GM12878 (cell line): Measurements from ENCODE around the gene SCNN1A. TPM values are rescaled to one million over a fixed set of nuclear protein-coding genes. Genes with fewer than 3 reads are reported as not detected.

ENCODE experiments used
- ATAC-seq: fragments of 200-7000 bp; cut with Tn5 transposase; 3 replicates; pipeline ENCODE4 v1.9.1; 2020; ENCODE audit warnings: mild to moderate bottlenecking, moderate library complexity
- BruUV-seq: library from RNA; stranded (reverse); fragments of 400-500 nt; replicated peaks from 2 replicates; lab custom pipeline; 2021; lab: Mats Ljungman, UMichigan
- CTCF ChIA-PET: fragments of 300-600 bp; sonication (Branson Sonifier 250); formaldehyde crosslinking; extraction: SDS; loops from one replicate; lab custom pipeline; 2021; ENCODE audit warnings: inconsistent platforms; lab: Yijun Ruan, JAX
- POLR2A ChIA-PET: fragments of 350-600 bp; formaldehyde crosslinking; extraction: SDS; loops from one replicate; lab custom pipeline; 2021; ENCODE audit warnings: inconsistent platforms; lab: Charles Lee
- RAD21 ChIA-PET: fragments of 300-600 bp; sonication (Branson Sonifier 250); formaldehyde crosslinking; loops from one replicate; lab custom pipeline; 2023; ENCODE audit warnings: antibody characterized with exemption; ENCODE audit not compliant: unreplicated experiment; lab: Charles Lee
- SMC1A ChIA-PET: fragments of 300-600 bp; sonication (Branson Sonifier 250); formaldehyde crosslinking; loops from one replicate; lab custom pipeline; 2023; ENCODE audit not compliant: unreplicated experiment, uncharacterized antibody; lab: Charles Lee
- DNase-seq: peaks from one replicate; pipeline ENCODE4 v3.0.0-alpha.2; 2011; ENCODE audit warnings: low read depth, low spot score
- FAIRE-seq: peaks from 3 replicates; lab custom pipeline; 2011; peaks lifted over from hg19 to GRCh38; lab: Jason Lieb, UNC
- H2AFZ ChIP-seq: 2 replicates; pipeline ENCODE4 v1.6.0; 2011; ENCODE audit warnings: low read depth, low read length, control low read depth; ENCODE audit not compliant: control insufficient read depth
- H3K27ac ChIP-seq: 2 replicates; pipeline ENCODE4 v1.5.1; 2011; ENCODE audit warnings: control low read depth; ENCODE audit not compliant: control insufficient read depth, insufficient read depth
- H3K27me3 ChIP-seq, 2 experiments: replicated peaks in 1 of 2; 2 replicates each; pipeline versions ENCODE4 v1.6.0 to v1.6.1; 2011; ENCODE audit warnings: low read length in 1 of 2; ENCODE audit not compliant: control insufficient read depth in 2 of 2, insufficient read depth in 2 of 2
- H3K36me3 ChIP-seq, 2 experiments: 2 replicates each; pipeline ENCODE4 v1.5.1; 2011; ENCODE audit warnings: low read length in 1 of 2; ENCODE audit not compliant: control insufficient read depth in 2 of 2, insufficient read depth in 2 of 2
- H3K4me1 ChIP-seq: 2 replicates; pipeline ENCODE4 v1.6.1; 2011; ENCODE audit warnings: mild to moderate bottlenecking, low read length, moderate library complexity, mixed read lengths; ENCODE audit not compliant: control insufficient read depth, insufficient read depth
- H3K4me2 ChIP-seq: 2 replicates; pipeline ENCODE4 v1.6.0; 2011; ENCODE audit warnings: control low read depth; ENCODE audit not compliant: control insufficient read depth, insufficient read depth
- H3K4me3 ChIP-seq: fragments of 200-600 bp; sonication (generic); 2 replicates; pipeline ENCODE4 v1.5.1; 2016
- H3K79me2 ChIP-seq: 2 replicates; pipeline ENCODE4 v1.6.0; 2011; ENCODE audit warnings: low read length; ENCODE audit not compliant: control insufficient read depth, insufficient read depth
- H3K9ac ChIP-seq: 2 replicates; pipeline ENCODE4 v1.8.0; 2011; ENCODE audit warnings: low read length, control low read depth, mixed read lengths; ENCODE audit not compliant: control insufficient read depth, insufficient read depth
- H3K9me3 ChIP-seq: replicated peaks from 3 replicates; pipeline ENCODE4 v1.5.1; 2011; ENCODE audit warnings: mild to moderate bottlenecking, low read length; ENCODE audit not compliant: control insufficient read depth, insufficient read depth
- H4K20me1 ChIP-seq: 2 replicates; pipeline ENCODE4 v1.6.0; 2011; ENCODE audit not compliant: control insufficient read depth, insufficient read depth
- ATF2 ChIP-seq: IDR thresholded peaks from 2 replicates; pipeline ENCODE4 v1.6.1; 2012; ENCODE audit warnings: low read length, inconsistent platforms
- CBX3 ChIP-seq: fragments of 200-600 bp; sonication (generic); IDR thresholded peaks from 2 replicates; pipeline ENCODE4 v1.6.1; 2016; ENCODE audit warnings: low read depth, borderline replicate concordance
- FOXM1 ChIP-seq: IDR thresholded peaks from 2 replicates; pipeline ENCODE4 v1.6.1; 2012; ENCODE audit warnings: low read depth, mild to moderate bottlenecking, inconsistent platforms, low read length, moderate library complexity
- MAX ChIP-seq: IDR thresholded peaks from 2 replicates; pipeline ENCODE4 v1.6.1; 2012; ENCODE audit warnings: low read depth, low read length, improper control_type of control experiment
- NFYB ChIP-seq: IDR thresholded peaks from 2 replicates; pipeline ENCODE4 v1.6.1; 2011; ENCODE audit warnings: low read depth, mild to moderate bottlenecking, low read length, improper control_type of control experiment, moderate library complexity; ENCODE audit not compliant: insufficient read depth
- SKIL ChIP-seq: fragments of 450-650 bp; IDR thresholded peaks from 2 replicates; pipeline ENCODE4 v1.6.1; 2017; ENCODE audit warnings: mild to moderate bottlenecking, low read depth, inconsistent platforms; ENCODE audit not compliant: poor library complexity, severe bottlenecking
- TCF7 ChIP-seq: IDR thresholded peaks from 2 replicates; pipeline ENCODE4 v1.6.1; 2014; ENCODE audit warnings: antibody characterized with exemption, borderline replicate concordance
- ZBED1 ChIP-seq: IDR thresholded peaks from 2 replicates; pipeline ENCODE4 v1.6.1; 2016; ENCODE audit warnings: borderline replicate concordance
- ZZZ3 ChIP-seq: IDR thresholded peaks from 2 replicates; pipeline ENCODE4 v1.6.1; 2011; ENCODE audit warnings: low read depth; ENCODE audit not compliant: control insufficient read depth, insufficient read length
- WGBS: methylation state at CpG from one replicate; pipeline ENCODE4 v1.1.6; 2016; ENCODE audit warnings: low lambda C conversion rate; ENCODE audit not compliant: insufficient replicate concordance, insufficient coverage; ENCODE audit errors: missing lambda C conversion rate; 5-methylcytosine and 5-hydroxymethylcytosine counted together
- in situ Hi-C: fragments of 300-500 bp; cut with MboI; formaldehyde crosslinking; loops from 9 replicates; pipeline ENCODE4 v1.14.3; 2018; ENCODE audit warnings: mixed read lengths
- intact Hi-C: fragments of 100-400 bp; cut with micrococcal nuclease; formaldehyde crosslinking; loops from one replicate; pipeline ENCODE4 v1.14.2; 2022; ENCODE audit not compliant: unreplicated experiment
- polyA plus RNA-seq, 11 experiments: library from polyadenylated mRNA; depleted of rRNA in 4 of 11; unstranded in 6 of 11; stranded (reverse) in 5 of 11; fragments of >200 nt; fragmentation: Nextera tagmentation in 4 of 11; fragmentation: Illumina TruSeq in 1 of 11; extraction: Ambion mirVana in 4 of 11; extraction: Trizol in 1 of 11; gene quantifications; 1 replicate in 1 of 11; 2 replicates in 10 of 11; pipeline versions ENCODE4 v1.2.1 to v1.2.3, GENCODE V29; 2011 to 2016; ENCODE audit warnings: inconsistent platforms in 2 of 11, missing spikeins in 2 of 11, low read depth in 1 of 11
- total RNA-seq, 4 experiments: library from RNA; depleted of rRNA in 3 of 4; stranded (reverse); fragments of >200 nt in 3 of 4; fragmentation: Illumina TruSeq in 1 of 4; extraction: Trizol in 1 of 4; gene quantifications; 2 replicates each; pipeline versions ENCODE4 v1.2.1 to v1.2.3, GENCODE V29; 2013 to 2021

The SCNN1A gene
- total and polyA plus RNA-seq, 10 of the 15 experiments (the other 5 are each of a cell fraction or from before 2014, with no cell fraction given) = 0.14 to 0.69 TPM; not detected in 8

- DNase-seq (no peak), FAIRE-seq (no peak), ATAC-seq (no peak)
- H3K9me3 ChIP-seq = no peaks in the 10 kb centered on the region
- no TSS peak for BruUV-seq
- SMC1A ChIA-PET = no interaction called here
- H3K4me2 ChIP-seq = no peak overlapping the region
- in situ Hi-C loops (no loop called here), intact Hi-C loops (no loop called here)
- no peaks in the 10 kb centered on the region for H3K79me2 ChIP-seq
- H3K36me3 ChIP-seq = no peaks in the 10 kb centered on the region
- WGBS = 49% methylated on average over 4 of the region's 4 CpGs
- no peak overlapping the region for H2AFZ ChIP-seq
- no peak overlapping the region for H3K27ac ChIP-seq
- POLR2A ChIA-PET = interaction anchor here (0.7 kb wide), 1 partner anchor 10 kb away, joined by 3 read pairs; no protein-coding TSS in a partner anchor
- no peak for TF ChIP-seq NFYB
- no peak for TF ChIP-seq ATF2
- TF ChIP-seq ZZZ3 = no peak
- TF ChIP-seq TCF7 = no peak
- TF ChIP-seq MAX = no peak
- no peak for TF ChIP-seq ZBED1
- TF ChIP-seq SKIL = no peak
- TF ChIP-seq FOXM1 = no peak
- no peak for TF ChIP-seq CBX3
- H3K9ac ChIP-seq = no peak overlapping the region
- no peaks in the 10 kb centered on the region for H3K4me1 ChIP-seq
- RAD21 ChIA-PET = no interaction called here
- no peak overlapping the region for H3K4me3 ChIP-seq
- H4K20me1 ChIP-seq = no peaks in the 10 kb centered on the region
- CTCF ChIA-PET = no interaction called here
- H3K27me3 ChIP-seq = peaks cover 2 to 5% of the 10 kb centered on the region in 2 experiments; a peak in 3 of 4 replicates
These were observed 2.3 kb upstream of the SCNN1A start for GRCh38 chr12:6377667-6377994.
